ENCODE results near the gene C9. TPM values are rescaled to one million over a fixed set of nuclear protein-coding genes. Genes with fewer than 3 reads are reported as not detected.

Gene C9
- total RNA-seq, 1 donor from 2014 or later: 0.96 TPM

DNA sequence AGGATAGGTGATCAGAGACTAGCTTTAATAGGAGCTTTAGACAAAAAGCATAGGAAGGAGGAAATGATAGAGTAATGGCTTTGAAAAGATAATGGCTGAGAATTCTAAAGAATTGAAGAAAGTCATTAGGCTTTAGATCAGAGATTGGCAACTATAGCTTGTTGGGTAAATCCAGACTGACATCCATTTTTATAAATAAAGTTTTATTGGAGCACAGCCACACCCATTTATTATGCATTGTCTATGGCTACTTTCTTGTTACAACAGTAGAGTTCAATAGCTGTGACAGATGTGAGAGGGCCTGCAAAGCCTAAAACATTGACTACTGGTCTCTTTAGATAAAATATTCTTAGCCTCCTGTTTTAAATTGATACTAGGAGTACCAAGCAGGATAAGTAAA is 104.2 kb downstream of the C9 start:
- intact Hi-C loops (cut with DNase I): no loop called here
- H3K36me3 ChIP-seq: no peaks in the 10 kb centered on the region
- no peak overlapping the region for H3K27ac ChIP-seq
- H3K4me3 ChIP-seq: no peak overlapping the region
- no peaks in the 10 kb centered on the region for H3K27me3 ChIP-seq
- no peak for DNase-seq (ENCODE audit: low spot score in 2 of 2)
- H3K9me3 ChIP-seq: no peaks in the 10 kb centered on the region
- no peaks in the 10 kb centered on the region for H3K4me1 ChIP-seq
- no peak for TF ChIP-seq CTCF (IDR thresholded peaks at IDR 0.05)

DNA sequence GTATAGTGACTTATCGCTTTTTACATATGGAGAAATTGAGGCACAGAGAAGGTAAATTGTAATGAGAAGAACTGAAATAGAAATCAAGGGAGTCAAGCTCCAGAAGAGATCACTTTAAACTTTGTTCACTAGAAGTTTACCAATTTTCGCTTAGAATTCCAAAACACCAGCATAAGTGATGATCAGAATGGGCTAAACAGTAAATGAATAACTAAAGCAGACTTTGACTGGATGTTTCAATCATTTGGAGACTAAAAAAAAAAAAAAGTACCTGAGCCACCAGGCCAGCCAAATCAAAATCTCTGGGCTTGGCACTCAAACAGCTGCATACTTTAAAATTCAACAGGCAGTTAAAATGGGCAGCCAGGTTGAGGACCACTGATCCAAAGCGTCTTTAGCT is 106.7 kb downstream of the C9 start:
- no peaks in the 10 kb centered on the region for H3K4me1 ChIP-seq
- DNase-seq (ENCODE audit: low spot score in 2 of 2): no peak
- H3K27ac ChIP-seq: no peak overlapping the region
- H3K9me3 ChIP-seq: no peaks in the 10 kb centered on the region
- no peaks in the 10 kb centered on the region for H3K36me3 ChIP-seq
- no peak overlapping the region for H3K4me3 ChIP-seq
- no peaks in the 10 kb centered on the region for H3K27me3 ChIP-seq
- TF ChIP-seq CTCF (IDR thresholded peaks at IDR 0.05): no peak
- intact Hi-C loops (cut with DNase I): no loop called here

- intact Hi-C loops (cut with DNase I): no loop called here
These were observed 107.6 kb downstream of the C9 start for GRCh38 chr5:39256477-39257235.

GRCh38 chr5:39255406-39255805 is 108.9 kb downstream of the C9 start:
- H3K36me3 ChIP-seq: no peaks in the 10 kb centered on the region
- intact Hi-C loops (cut with DNase I): no loop called here
- no peaks in the 10 kb centered on the region for H3K9me3 ChIP-seq
- no peak overlapping the region for H3K27ac ChIP-seq
- no peaks in the 10 kb centered on the region for H3K27me3 ChIP-seq
- DNase-seq (ENCODE audit: low spot score in 2 of 2): no peak
- H3K4me1 ChIP-seq: no peaks in the 10 kb centered on the region
- H3K4me3 ChIP-seq: no peak overlapping the region
- no peak for TF ChIP-seq CTCF (IDR thresholded peaks at IDR 0.05)

More at GRCh38 chr5:39256477-39257235, 107.6 kb downstream of the C9 start:
- Histone ChIP-seq H3K9me3 (no peaks in the 10 kb centered on the region), H3K27me3 (no peaks in the 10 kb centered on the region), H3K4me1 (no peaks in the 10 kb centered on the region), H3K4me3 (no peak overlapping the region), H3K36me3 (no peaks in the 10 kb centered on the region), H3K27ac (no peak overlapping the region)
- TF ChIP-seq CTCF (IDR thresholded peaks at IDR 0.05): no peak
- no peak for DNase-seq (ENCODE audit: low spot score in 2 of 2)

DNA sequence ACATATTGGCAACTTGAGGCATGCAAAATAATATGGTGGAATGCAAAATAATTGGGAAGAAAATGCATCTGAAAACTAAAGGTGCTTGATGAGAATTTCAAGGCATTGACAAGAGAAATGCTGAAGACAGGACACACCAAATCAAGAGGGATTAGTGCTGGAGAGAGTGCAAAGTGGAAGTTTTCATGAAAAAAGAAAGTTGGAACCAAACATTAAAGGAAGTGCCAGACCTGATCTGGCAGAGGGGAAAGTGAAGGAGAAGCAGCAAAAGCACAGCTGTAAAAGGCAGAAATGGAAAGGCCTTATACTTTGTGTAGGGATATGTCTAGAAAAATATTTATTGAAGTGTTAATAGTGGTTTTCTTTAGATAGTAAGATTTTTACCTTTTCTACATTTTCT is 109.6 kb downstream of the C9 start:
- no peaks in the 10 kb centered on the region for H3K27me3 ChIP-seq
- H3K4me3 ChIP-seq: no peak overlapping the region
- TF ChIP-seq CTCF (IDR thresholded peaks at IDR 0.05): no peak
- H3K36me3 ChIP-seq: no peaks in the 10 kb centered on the region
- intact Hi-C loops (cut with DNase I): no loop called here
- no peak for DNase-seq (ENCODE audit: low spot score in 2 of 2)
- H3K4me1 ChIP-seq: no peaks in the 10 kb centered on the region
- H3K27ac ChIP-seq: no peak overlapping the region
- H3K9me3 ChIP-seq: no peaks in the 10 kb centered on the region

Measured in ascending aorta (tissue), 2 donors.